A673 (cell line): Measurements from ENCODE around the gene ADAMTS14. TPM values are rescaled to one million over a fixed set of nuclear protein-coding genes. Genes with fewer than 3 reads are reported as not detected.

ENCODE experiments used
- BruUV-seq: library from RNA; stranded (reverse); fragments of 400-500 nt; replicated peaks from 2 replicates; lab custom pipeline; 2021; lab: Mats Ljungman, UMichigan
- CTCF ChIA-PET: fragments of 300-600 bp; sonication (Branson Sonifier 250); formaldehyde crosslinking; loops from one replicate; lab custom pipeline; 2022; ENCODE audit warnings: antibody characterized with exemption; lab: Charles Lee
- POLR2A ChIA-PET: fragments of 300-600 bp; sonication (Branson Sonifier 250); formaldehyde crosslinking; loops from one replicate; lab custom pipeline; 2022; ENCODE audit warnings: antibody characterized with exemption; ENCODE audit not compliant: low non-redundant PET; lab: Charles Lee
- DNase-seq: peaks from one replicate; pipeline ENCODE4 v3.0.0-alpha.2; 2015; ENCODE audit warnings: low spot score
- H3K27ac ChIP-seq: fragments of 200-600 bp; sonication (generic); 2 replicates; pipeline ENCODE4 v1.5.1; 2016; ENCODE audit warnings: mixed run types, low read depth, mild to moderate bottlenecking, mixed read lengths, antibody characterized with exemption, low read length; ENCODE audit not compliant: poor library complexity, severe bottlenecking
- H3K27me3 ChIP-seq: fragments of 200-600 bp; sonication (generic); replicated peaks from 2 replicates; pipeline ENCODE4 v1.6.1; 2017; ENCODE audit warnings: mixed run types, low read depth, mild to moderate bottlenecking, mixed read lengths, antibody characterized with exemption, low read length; ENCODE audit not compliant: insufficient read depth, poor library complexity
- H3K36me3 ChIP-seq: fragments of 200-600 bp; sonication (generic); 2 replicates; pipeline ENCODE4 v1.6.1; 2016; ENCODE audit warnings: mixed run types, mild to moderate bottlenecking, mixed read lengths, antibody characterized with exemption, low read length; ENCODE audit not compliant: insufficient read depth, poor library complexity, severe bottlenecking
- H3K4me1 ChIP-seq: fragments of 200-600 bp; sonication (generic); 2 replicates; pipeline ENCODE4 v1.6.1; 2017; ENCODE audit warnings: mixed run types, mild to moderate bottlenecking, mixed read lengths, antibody characterized with exemption, low read length; ENCODE audit not compliant: insufficient read depth, poor library complexity, severe bottlenecking
- H3K4me3 ChIP-seq: fragments of 200-600 bp; sonication (generic); 2 replicates; pipeline ENCODE4 v1.5.1; 2016; ENCODE audit warnings: low read depth, mixed run types, mild to moderate bottlenecking, mixed read lengths, low read length; ENCODE audit not compliant: poor library complexity, severe bottlenecking
- H3K9me3 ChIP-seq: fragments of 200-600 bp; sonication (generic); 2 replicates; pipeline ENCODE4 v1.6.1; 2016; ENCODE audit warnings: mixed run types, low read depth, mild to moderate bottlenecking, mixed read lengths, antibody characterized with exemption, low read length; ENCODE audit not compliant: poor library complexity, severe bottlenecking
- EZH2 ChIP-seq: fragments of 200-600 bp; sonication (generic); IDR thresholded peaks from 2 replicates; pipeline ENCODE4 v1.6.1; 2017; ENCODE audit warnings: borderline replicate concordance, low read depth, mild to moderate bottlenecking, mixed read lengths, antibody characterized with exemption, low read length; ENCODE audit not compliant: poor library complexity, severe bottlenecking
- intact Hi-C: fragments of 100-400 bp; cut with micrococcal nuclease; formaldehyde crosslinking; loops from one replicate; pipeline ENCODE4 v1.10.0; 2022; ENCODE audit not compliant: unreplicated experiment
- total RNA-seq: library from RNA; stranded (reverse); gene quantifications from 2 replicates; pipeline ENCODE4 v1.2.3, GENCODE V29; 2021
- TF ChIP-seq, protein P1 (sequence below): fragments of 300-800, 200-600 bp; sonication (generic); conservative IDR thresholded peaks from 2 replicates; pipeline ENCODE4 v1.5.1; 2017; ENCODE audit warnings: low read depth, mild to moderate bottlenecking, antibody characterized with exemption, low read length, moderate library complexity, mixed read lengths

Gene ADAMTS14
- total RNA-seq, 1 experiment from 2014 or later, result 0.21 TPM

DNA sequence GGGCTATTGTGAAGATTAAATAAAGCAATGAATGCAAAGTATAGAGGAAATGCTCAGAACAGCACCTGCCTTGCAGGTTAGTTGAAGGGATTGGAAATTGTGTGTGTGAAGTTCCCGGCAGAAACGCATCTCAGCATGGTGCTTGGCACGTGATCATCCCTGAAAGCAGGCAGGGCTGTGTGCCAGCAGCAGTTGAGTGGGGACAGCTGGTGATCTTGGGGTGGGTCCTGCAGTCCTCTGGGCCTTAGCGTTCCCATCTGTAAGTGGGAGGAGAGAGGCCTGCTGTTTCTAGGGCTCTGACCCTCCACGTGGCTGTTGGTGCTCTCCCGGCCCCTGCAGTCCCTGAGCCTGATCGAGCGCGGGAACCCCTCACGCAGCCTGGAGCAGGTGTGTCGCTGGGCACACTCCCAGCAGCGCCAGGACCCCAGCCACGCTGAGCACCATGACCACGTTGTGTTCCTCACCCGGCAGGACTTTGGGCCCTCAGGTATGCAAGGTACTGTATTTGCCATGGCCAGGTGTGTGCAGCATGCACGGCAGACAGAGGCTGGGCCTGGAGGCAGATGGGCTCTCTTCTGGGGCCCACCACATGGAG is 57.6 kb downstream of the ADAMTS14 start:
- no peak for TF ChIP-seq EZH2
- TF ChIP-seq, protein P1, sequence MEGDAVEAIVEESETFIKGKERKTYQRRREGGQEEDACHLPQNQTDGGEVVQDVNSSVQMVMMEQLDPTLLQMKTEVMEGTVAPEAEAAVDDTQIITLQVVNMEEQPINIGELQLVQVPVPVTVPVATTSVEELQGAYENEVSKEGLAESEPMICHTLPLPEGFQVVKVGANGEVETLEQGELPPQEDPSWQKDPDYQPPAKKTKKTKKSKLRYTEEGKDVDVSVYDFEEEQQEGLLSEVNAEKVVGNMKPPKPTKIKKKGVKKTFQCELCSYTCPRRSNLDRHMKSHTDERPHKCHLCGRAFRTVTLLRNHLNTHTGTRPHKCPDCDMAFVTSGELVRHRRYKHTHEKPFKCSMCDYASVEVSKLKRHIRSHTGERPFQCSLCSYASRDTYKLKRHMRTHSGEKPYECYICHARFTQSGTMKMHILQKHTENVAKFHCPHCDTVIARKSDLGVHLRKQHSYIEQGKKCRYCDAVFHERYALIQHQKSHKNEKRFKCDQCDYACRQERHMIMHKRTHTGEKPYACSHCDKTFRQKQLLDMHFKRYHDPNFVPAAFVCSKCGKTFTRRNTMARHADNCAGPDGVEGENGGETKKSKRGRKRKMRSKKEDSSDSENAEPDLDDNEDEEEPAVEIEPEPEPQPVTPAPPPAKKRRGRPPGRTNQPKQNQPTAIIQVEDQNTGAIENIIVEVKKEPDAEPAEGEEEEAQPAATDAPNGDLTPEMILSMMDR, result no peak
- Histone ChIP-seq H3K4me3 (no peak overlapping the region), H3K27ac (no peak overlapping the region), H3K36me3 (no peaks in the 10 kb centered on the region), H3K27me3 (no peaks in the 10 kb centered on the region), H3K9me3 (no peaks in the 10 kb centered on the region), H3K4me1 (peaks cover 9% of the 10 kb centered on the region)
- intact Hi-C loops, result no loop called here
- no TSS peak for BruUV-seq
- ChIA-PET POLR2A (no interaction called here), CTCF (no interaction called here)
- DNase-seq, result peak; percentile 68

DNA sequence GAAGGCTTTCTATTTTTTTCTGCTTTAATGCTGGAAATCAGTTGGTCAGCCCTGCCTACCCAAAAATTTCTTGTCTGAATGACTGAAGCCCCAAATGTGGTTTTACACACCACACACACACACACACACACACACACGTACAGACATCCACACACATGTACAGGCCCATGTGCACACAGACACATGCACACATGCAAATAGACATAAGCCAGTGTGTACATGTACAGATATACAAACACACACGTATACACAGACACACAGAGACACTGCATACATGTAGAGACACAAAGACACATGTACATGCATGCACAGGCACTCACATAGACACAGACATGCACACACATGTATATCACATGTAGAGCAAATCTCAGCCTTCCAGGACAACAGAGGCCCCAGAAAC is 58.6 kb downstream of the ADAMTS14 start:
- H3K27ac ChIP-seq, result no peak overlapping the region
- H3K9me3 ChIP-seq, result no peaks in the 10 kb centered on the region
- H3K4me3 ChIP-seq, result no peak overlapping the region
- H3K4me1 ChIP-seq, result peaks cover 9% of the 10 kb centered on the region
- H3K36me3 ChIP-seq, result no peaks in the 10 kb centered on the region
- CTCF ChIA-PET, result no interaction called here
- H3K27me3 ChIP-seq, result no peaks in the 10 kb centered on the region
- TF ChIP-seq, protein P1, result no peak
- TF ChIP-seq EZH2, result no peak
- BruUV-seq, result no TSS peak
- intact Hi-C loops, result no loop called here
- POLR2A ChIA-PET, result no interaction called here
- DNase-seq, result no peak

DNA sequence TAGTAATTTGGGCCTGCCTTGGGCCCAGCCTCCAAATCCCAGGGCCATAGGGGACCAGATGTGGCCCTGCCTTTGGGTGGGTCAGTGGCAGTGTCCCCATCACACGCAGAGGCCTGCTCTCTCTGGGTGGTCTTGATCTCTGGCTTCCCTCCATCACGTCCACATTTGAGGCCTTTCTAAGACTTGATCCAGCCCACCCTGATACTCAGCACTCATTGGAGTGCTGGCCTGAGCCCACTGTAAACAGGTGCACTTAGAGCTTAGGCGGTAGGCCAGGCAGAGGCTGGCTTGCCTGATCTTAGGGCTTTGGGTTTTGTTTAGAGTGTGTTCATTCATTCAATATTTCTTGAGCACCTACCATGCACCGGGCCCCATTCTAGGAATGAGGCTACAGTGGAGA is 60.3 kb downstream of the ADAMTS14 start:
- ChIA-PET CTCF (no interaction called here), POLR2A (no interaction called here)
- no peaks in the 10 kb centered on the region for H3K9me3 ChIP-seq
- H3K27ac ChIP-seq, result no peak overlapping the region
- no peak for TF ChIP-seq EZH2
- TF ChIP-seq, protein P1, result no peak
- H3K36me3 ChIP-seq, result no peaks in the 10 kb centered on the region
- H3K4me3 ChIP-seq, result no peak overlapping the region
- no peak for DNase-seq
- H3K27me3 ChIP-seq, result no peaks in the 10 kb centered on the region
- H3K4me1 ChIP-seq, result peaks cover 9% of the 10 kb centered on the region
- BruUV-seq, result no TSS peak
- intact Hi-C loops, result no loop called here
